ENCODE data around the gene BAAT. TPM values are rescaled to one million over a fixed set of nuclear protein-coding genes. Genes with fewer than 3 reads are reported as not detected.
A peak's percentile ranks its signal among the peaks of the same experiment; 100 is the strongest.

BAAT gene
- total RNA-seq, 1 experiment from 2014 or later: 0.17 TPM

GRCh38 chr9:101399643-101399970 lies 14.8 kb upstream of the BAAT start (continued):
- no peak for TF ChIP-seq ZBTB43 (CRISPR knock-in tag; IDR thresholded peaks at IDR 0.05)
- no peak for TF ChIP-seq CREM (CRISPR knock-in tag; IDR thresholded peaks at IDR 0.05)
- TF ChIP-seq PRDM15 (CRISPR knock-in tag; IDR thresholded peaks at IDR 0.05): no peak
- TF ChIP-seq, protein P1, sequence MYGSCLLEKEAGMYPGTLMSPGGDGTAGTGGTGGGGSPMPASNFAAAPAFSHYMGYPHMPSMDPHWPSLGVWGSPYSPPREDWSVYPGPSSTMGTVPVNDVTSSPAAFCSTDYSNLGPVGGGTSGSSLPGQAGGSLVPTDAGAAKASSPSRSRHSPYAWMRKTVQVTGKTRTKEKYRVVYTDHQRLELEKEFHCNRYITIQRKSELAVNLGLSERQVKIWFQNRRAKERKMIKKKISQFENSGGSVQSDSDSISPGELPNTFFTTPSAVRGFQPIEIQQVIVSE (CRISPR knock-in tag; IDR thresholded peaks at IDR 0.05; ENCODE audit: borderline replicate concordance): no peak
- TF ChIP-seq ATF6 (CRISPR knock-in tag; IDR thresholded peaks at IDR 0.05): no peak
- TF ChIP-seq ZNF219 (CRISPR knock-in tag; IDR thresholded peaks at IDR 0.05; ENCODE audit: borderline replicate concordance): no peak
- TF ChIP-seq ZNF232 (CRISPR knock-in tag; IDR thresholded peaks at IDR 0.05): no peak
- no peak for TF ChIP-seq TP53 (CRISPR knock-in tag; IDR thresholded peaks at IDR 0.05)
- TF ChIP-seq ZNF671 (CRISPR knock-in tag; IDR thresholded peaks at IDR 0.05): no peak

DNA sequence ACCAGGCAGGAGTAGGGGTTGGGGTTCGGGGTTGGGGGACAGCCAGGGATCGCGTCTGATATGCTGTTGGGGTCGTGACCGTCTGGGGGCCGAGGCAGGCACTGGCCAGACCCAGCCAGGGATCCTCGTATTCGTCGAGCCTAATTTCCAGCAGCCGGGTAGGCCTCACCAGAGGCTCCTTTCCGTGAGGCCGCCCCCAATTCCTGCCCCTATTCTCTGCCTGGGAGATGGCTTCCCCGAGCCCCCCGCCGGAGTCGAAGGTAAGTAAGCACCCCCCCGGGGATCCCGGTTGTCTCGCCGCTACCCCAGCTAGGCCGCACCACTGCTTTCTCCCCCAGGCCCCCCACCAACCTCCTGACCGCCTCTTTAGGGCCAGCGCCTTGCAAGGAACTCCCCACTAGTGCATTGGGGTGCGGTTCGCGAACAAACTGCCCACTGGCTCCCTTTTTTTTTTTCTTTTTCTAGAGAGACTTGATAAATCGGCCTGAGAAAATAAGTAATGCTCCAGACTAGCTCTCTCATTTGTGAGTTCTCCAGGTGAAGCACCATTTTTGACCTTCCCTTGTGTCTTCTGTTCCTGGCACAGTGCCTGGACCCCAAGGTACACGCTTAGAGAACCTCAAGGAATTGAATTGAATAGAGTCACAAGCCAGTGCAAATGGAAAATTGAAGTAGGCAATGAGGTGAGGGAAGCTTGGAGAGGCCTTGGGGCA lies 14.3 kb upstream of the BAAT start:
- ATAC-seq (no peak; the same call in 1 of the 2 replicates), DNase-seq (ENCODE audit: low spot score) (no peak)
- ChIA-PET CTCF (interaction anchor here (0.6 to 1.5 kb wide), 11 partner anchors 11 to 1577 kb away, joined by 3 to 24 read pairs (median 4); partner anchors contain the start of gene NR4A3), POLR2A (interaction anchor here (0.9 to 1.0 kb wide), 3 partner anchors 8 to 134 kb away, joined by 3 to 7 read pairs (median 3); partner anchors contain the start of gene RNF20)
- Mint-ChIP-seq H3K4me3 (peak overlapping the region; percentile 99), H3K27me3 (ENCODE audit: low read depth) (no peaks in the 10 kb centered on the region), H3K27ac (no peak overlapping the region), H3K36me3 (peaks cover 66% of the 10 kb centered on the region), H3K9me3 (peaks cover 18% of the 10 kb centered on the region), H3K4me1 (peaks cover 25% of the 10 kb centered on the region)
- no peak for TF ChIP-seq NFYB (CRISPR knock-in tag; conservative IDR thresholded peaks at IDR 0.05; ENCODE audit: low read depth)
- peak; percentile 34; the same call in 1 of the 2 replicates for TF ChIP-seq JUN (CRISPR knock-in tag; IDR thresholded peaks at IDR 0.05)
- no peak for TF ChIP-seq TP53 (CRISPR knock-in tag; IDR thresholded peaks at IDR 0.05)

- Mint-ChIP-seq H3K4me3 (peak within 1 kb of the TSS; percentile 99), H3K9me3 (peaks cover 23% of the 10 kb centered on the region), H3K27me3 (ENCODE audit: low read depth) (no peaks in the 10 kb centered on the region), H3K36me3 (peaks cover 66% of the 10 kb centered on the region), H3K27ac (peak within 1 kb of the TSS; percentile 99), H3K4me1 (peaks cover 25% of the 10 kb centered on the region)
- peak; percentile 97 for ATAC-seq
- ChIA-PET POLR2A (interaction anchor here (0.9 to 1.0 kb wide), 3 partner anchors 9 to 135 kb away, joined by 3 to 7 read pairs (median 3); partner anchors contain the start of gene RNF20), CTCF (interaction anchor here (0.6 to 1.5 kb wide), 10 partner anchors 10 to 1576 kb away, joined by 3 to 24 read pairs (median 4); partner anchors contain the start of gene NR4A3)
- peak; percentile 96 for DNase-seq (ENCODE audit: low spot score)
- TF ChIP-seq ZBTB43 (CRISPR knock-in tag; IDR thresholded peaks at IDR 0.05) (no peak), TEAD4 (CRISPR knock-in tag; IDR thresholded peaks at IDR 0.05) (no peak), MYBL2 (CRISPR knock-in tag; IDR thresholded peaks at IDR 0.05) (no peak), ZNF317 (CRISPR knock-in tag; IDR thresholded peaks at IDR 0.05; ENCODE audit: borderline replicate concordance, low read depth) (no peak), KAT7 (CRISPR knock-in tag; IDR thresholded peaks at IDR 0.05; ENCODE audit: borderline replicate concordance) (no peak; the same call in 1 of the 2 replicates), NR1H2 (CRISPR knock-in tag; IDR thresholded peaks at IDR 0.05) (no peak)
- TF ChIP-seq, protein P2, sequence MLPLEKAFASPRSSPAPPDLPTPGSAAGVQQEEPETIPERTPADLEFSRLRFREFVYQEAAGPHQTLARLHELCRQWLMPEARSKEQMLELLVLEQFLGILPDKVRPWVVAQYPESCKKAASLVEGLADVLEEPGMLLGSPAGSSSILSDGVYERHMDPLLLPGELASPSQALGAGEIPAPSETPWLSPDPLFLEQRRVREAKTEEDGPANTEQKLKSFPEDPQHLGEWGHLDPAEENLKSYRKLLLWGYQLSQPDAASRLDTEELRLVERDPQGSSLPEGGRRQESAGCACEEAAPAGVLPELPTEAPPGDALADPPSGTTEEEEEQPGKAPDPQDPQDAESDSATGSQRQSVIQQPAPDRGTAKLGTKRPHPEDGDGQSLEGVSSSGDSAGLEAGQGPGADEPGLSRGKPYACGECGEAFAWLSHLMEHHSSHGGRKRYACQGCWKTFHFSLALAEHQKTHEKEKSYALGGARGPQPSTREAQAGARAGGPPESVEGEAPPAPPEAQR (CRISPR knock-in tag; IDR thresholded peaks at IDR 0.05): no peak
These were observed 13.5 kb upstream of the BAAT start, which contains the start of the genes MRPL50 and ZNF189 for GRCh38 chr9:101398068-101398929. MRPL50 (minus strand) TSS chr9:101398618; CDS start chr9:101398592, 26 bp downstream. ZNF189 (plus strand) TSS chr9:101398851; CDS start chr9:101399157, 306 bp downstream.

Measured in WTC11 (cell line).